SK-N-SH treated with all-trans-retinoic acid at 6 μM for 48 hours (cell line): Measurements from ENCODE around the gene STK16.

Experiments
- ATAC-seq: fragments of 200-7000 bp; cut with Tn5 transposase; 3 replicates; pipeline ENCODE4 v1.9.1; 2020; ENCODE audit warnings: mild to moderate bottlenecking, moderate library complexity
- ARNTL ChIP-seq: fragments of 450-650 bp; formaldehyde crosslinking; IDR thresholded peaks from 2 replicates; pipeline ENCODE4 v1.5.0; 2020; ENCODE audit warnings: low read depth, mild to moderate bottlenecking, moderate library complexity, borderline replicate concordance
- BACH2 ChIP-seq: fragments of 250-450 bp; sonication (Bioruptor Pico); IDR thresholded peaks from 2 replicates; pipeline ENCODE4 v1.9.0; 2021; ENCODE audit warnings: mild to moderate bottlenecking, borderline replicate concordance
- CREB5 ChIP-seq: fragments of 250-450 bp; sonication (Bioruptor Pico); IDR thresholded peaks from 2 replicates; pipeline ENCODE4 v1.5.1; 2020; ENCODE audit warnings: low read depth, mild to moderate bottlenecking, moderate library complexity
- CSDC2 ChIP-seq: fragments of 250-450 bp; sonication (Bioruptor Pico); IDR thresholded peaks from 2 replicates; pipeline ENCODE4 v1.5.0; 2020; ENCODE audit warnings: mild to moderate bottlenecking, moderate library complexity
- CSRNP3 ChIP-seq: fragments of 250-450 bp; sonication (Bioruptor Pico); IDR thresholded peaks from 2 replicates; pipeline ENCODE4 v1.5.1; 2021; ENCODE audit warnings: mild to moderate bottlenecking, moderate library complexity
- ESRRG ChIP-seq: fragments of 250-450 bp; sonication (Bioruptor Pico); IDR thresholded peaks from 2 replicates; pipeline ENCODE4 v1.6.1; 2021; ENCODE audit warnings: mild to moderate bottlenecking
- GLIS3 ChIP-seq: fragments of 250-450 bp; sonication (Bioruptor Pico); IDR thresholded peaks from 2 replicates; pipeline ENCODE4 v1.5.0; 2020; ENCODE audit warnings: mild to moderate bottlenecking, moderate library complexity
- OSR1 ChIP-seq: fragments of 250-450 bp; sonication (Bioruptor Pico); IDR thresholded peaks from 2 replicates; pipeline ENCODE4 v1.8.0; 2022; ENCODE audit warnings: moderate library complexity, mild to moderate bottlenecking, inconsistent platforms
- PATZ1 ChIP-seq: fragments of 250-450 bp; sonication (Bioruptor Pico); IDR thresholded peaks from 2 replicates; pipeline ENCODE4 v1.8.0; 2020; ENCODE audit warnings: mild to moderate bottlenecking, moderate library complexity, borderline replicate concordance
- POU6F1 ChIP-seq: fragments of 250-450 bp; sonication (Bioruptor Pico); IDR thresholded peaks from 2 replicates; pipeline ENCODE4 v1.8.0; 2021; ENCODE audit warnings: low read depth, mild to moderate bottlenecking, moderate library complexity, borderline replicate concordance
- PPARA ChIP-seq: fragments of 250-450 bp; sonication (Bioruptor Pico); IDR thresholded peaks from 2 replicates; pipeline ENCODE4 v1.5.0; 2020; ENCODE audit warnings: mild to moderate bottlenecking, borderline replicate concordance
- RARB ChIP-seq: fragments of 250-450 bp; sonication (Bioruptor Pico); IDR thresholded peaks from 2 replicates; pipeline ENCODE4 v1.8.0; 2021; ENCODE audit warnings: mild to moderate bottlenecking, moderate library complexity
- SNAI2 ChIP-seq: fragments of 250-450 bp; sonication (Bioruptor Pico); IDR thresholded peaks from 2 replicates; pipeline ENCODE4 v1.5.0; 2020; ENCODE audit warnings: mild to moderate bottlenecking, moderate library complexity
- TCF4 ChIP-seq: fragments of 250-450 bp; sonication (Bioruptor Pico); IDR thresholded peaks from 2 replicates; pipeline ENCODE4 v1.8.0; 2021; ENCODE audit warnings: mild to moderate bottlenecking, moderate library complexity, borderline replicate concordance
- TOX ChIP-seq: fragments of 250-450 bp; sonication (Bioruptor Pico); IDR thresholded peaks from 2 replicates; pipeline ENCODE4 v1.8.0; 2021; ENCODE audit warnings: mild to moderate bottlenecking, moderate library complexity, borderline replicate concordance
- TSHZ2 ChIP-seq: fragments of 250-450 bp; sonication (Bioruptor Pico); IDR thresholded peaks from 2 replicates; pipeline ENCODE4 v1.5.0; 2020; ENCODE audit warnings: mild to moderate bottlenecking, moderate library complexity
- ZFP3 ChIP-seq: fragments of 250-450 bp; sonication (Bioruptor Pico); IDR thresholded peaks from 2 replicates; pipeline ENCODE4 v1.5.0; 2020; ENCODE audit warnings: mild to moderate bottlenecking, moderate library complexity
- ZFP30 ChIP-seq: fragments of 450-650 bp; formaldehyde crosslinking; IDR thresholded peaks from 2 replicates; pipeline ENCODE4 v1.5.0; 2022; ENCODE audit warnings: mild to moderate bottlenecking, moderate library complexity
- ZNF565 ChIP-seq: fragments of 450-650 bp; formaldehyde crosslinking; conservative IDR thresholded peaks from 2 replicates; pipeline ENCODE4 v1.5.0; 2020; ENCODE audit warnings: low read depth, mild to moderate bottlenecking, moderate library complexity
- ZNF70 ChIP-seq: fragments of 450-650 bp; formaldehyde crosslinking; IDR thresholded peaks from 2 replicates; pipeline ENCODE4 v1.5.0; 2020; ENCODE audit warnings: mild to moderate bottlenecking, moderate library complexity

STK16 gene

GRCh38 chr2:219282943-219283581, 37.8 kb downstream of the STK16 start:
- TF ChIP-seq TOX (no peak), ZFP3 (CRISPR knock-in tag) (no peak), ARNTL (CRISPR knock-in tag) (no peak), RARB (no peak), GLIS3 (CRISPR knock-in tag) (no peak), ZNF565 (CRISPR knock-in tag) (no peak), TCF4 (CRISPR knock-in tag) (no peak), OSR1 (CRISPR knock-in tag) (no peak), CREB5 (CRISPR knock-in tag) (no peak), ZNF70 (CRISPR knock-in tag) (no peak), CSRNP3 (CRISPR knock-in tag) (no peak), POU6F1 (CRISPR knock-in tag) (no peak), ZFP30 (no peak), PATZ1 (CRISPR knock-in tag) (no peak), SNAI2 (CRISPR knock-in tag) (no peak), PPARA (CRISPR knock-in tag) (no peak), ESRRG (CRISPR knock-in tag) (no peak)
- ATAC-seq = no peak

- no peak for ATAC-seq
- no peak for TF ChIP-seq CREB5 (CRISPR knock-in tag)
- TF ChIP-seq CSDC2 (CRISPR knock-in tag) = no peak
- no peak for TF ChIP-seq ARNTL (CRISPR knock-in tag)
- no peak for TF ChIP-seq TCF4 (CRISPR knock-in tag)
- TF ChIP-seq TSHZ2 (CRISPR knock-in tag) = no peak
- TF ChIP-seq CSRNP3 (CRISPR knock-in tag) = no peak
- TF ChIP-seq GLIS3 (CRISPR knock-in tag) = no peak
- TF ChIP-seq PPARA (CRISPR knock-in tag) = no peak
- no peak for TF ChIP-seq BACH2
Observed at GRCh38 chr2:219284501-219285372, 39.5 kb downstream of the STK16 start.
